ENCODE data around the gene GPC2.

The GPC2 gene

GRCh38 chr7:100169147-100169850, 7.9 kb downstream of the GPC2 start:
- TF ChIP-seq REST (IDR thresholded peaks at IDR 0.05; ENCODE audit: insufficient read depth in 1 of 2, low read depth in 2 of 2, low read length in 2 of 2): no peak
- TF ChIP-seq POLR2AphosphoS5 (IDR thresholded peaks at IDR 0.05; ENCODE audit: low read depth, low read length): no peak
- no peak for TF ChIP-seq SIN3A (IDR thresholded peaks at IDR 0.05; ENCODE audit: borderline replicate concordance, insufficient read depth, low read length)
- no peak for TF ChIP-seq TAF1 (IDR thresholded peaks at IDR 0.05; ENCODE audit: borderline replicate concordance, insufficient read depth, low read length)
- no peak for TF ChIP-seq FOXP2 (optimal IDR thresholded peaks at IDR 0.05; ENCODE audit: borderline replicate concordance, extremely low read depth, extremely low read length, insufficient read depth)

GRCh38 chr7:100167912-100168323, 9.3 kb downstream of the GPC2 start:
- TF ChIP-seq REST (IDR thresholded peaks at IDR 0.05; ENCODE audit: insufficient read depth in 1 of 2, low read depth in 2 of 2, low read length in 2 of 2) (no peak), SIN3A (IDR thresholded peaks at IDR 0.05; ENCODE audit: borderline replicate concordance, insufficient read depth, low read length) (no peak), TAF1 (IDR thresholded peaks at IDR 0.05; ENCODE audit: borderline replicate concordance, insufficient read depth, low read length) (no peak), FOXP2 (optimal IDR thresholded peaks at IDR 0.05; ENCODE audit: borderline replicate concordance, extremely low read depth, extremely low read length, insufficient read depth) (no peak), POLR2AphosphoS5 (IDR thresholded peaks at IDR 0.05; ENCODE audit: low read depth, low read length) (no peak)

GRCh38 chr7:100166970-100167911, 9.9 kb downstream of the GPC2 start:
- TF ChIP-seq TAF1 (IDR thresholded peaks at IDR 0.05; ENCODE audit: borderline replicate concordance, insufficient read depth, low read length) (no peak), REST (IDR thresholded peaks at IDR 0.05; ENCODE audit: insufficient read depth in 1 of 2, low read depth in 2 of 2, low read length in 2 of 2) (no peak), SIN3A (IDR thresholded peaks at IDR 0.05; ENCODE audit: borderline replicate concordance, insufficient read depth, low read length) (no peak), POLR2AphosphoS5 (IDR thresholded peaks at IDR 0.05; ENCODE audit: low read depth, low read length) (no peak), FOXP2 (optimal IDR thresholded peaks at IDR 0.05; ENCODE audit: borderline replicate concordance, extremely low read depth, extremely low read length, insufficient read depth) (no peak)

GRCh38 chr7:100166317-100166940, 10.8 kb downstream of the GPC2 start:
- TF ChIP-seq SIN3A (IDR thresholded peaks at IDR 0.05; ENCODE audit: borderline replicate concordance, insufficient read depth, low read length): no peak
- TF ChIP-seq REST (IDR thresholded peaks at IDR 0.05; ENCODE audit: insufficient read depth in 1 of 2, low read depth in 2 of 2, low read length in 2 of 2): no peak
- no peak for TF ChIP-seq FOXP2 (optimal IDR thresholded peaks at IDR 0.05; ENCODE audit: borderline replicate concordance, extremely low read depth, extremely low read length, insufficient read depth)
- TF ChIP-seq POLR2AphosphoS5 (IDR thresholded peaks at IDR 0.05; ENCODE audit: low read depth, low read length): no peak
- TF ChIP-seq TAF1 (IDR thresholded peaks at IDR 0.05; ENCODE audit: borderline replicate concordance, insufficient read depth, low read length): no peak
